GM18868 (cell line): ENCODE results near the gene SLC41A3.
"Not testable (repeated sequence)": the region's sequence is repeated elsewhere in the genome, so short reads cannot be mapped to it uniquely, and the experiment has no call there.

ENCODE experiments used
- ATAC-seq: cut with Tn5 transposase; IDR thresholded peaks from one replicate; pipeline ENCODE4 v1.9.1; 2021; ENCODE audit warnings: mild to moderate bottlenecking, moderate library complexity; ENCODE audit not compliant: unreplicated experiment

SLC41A3 gene

DNA sequence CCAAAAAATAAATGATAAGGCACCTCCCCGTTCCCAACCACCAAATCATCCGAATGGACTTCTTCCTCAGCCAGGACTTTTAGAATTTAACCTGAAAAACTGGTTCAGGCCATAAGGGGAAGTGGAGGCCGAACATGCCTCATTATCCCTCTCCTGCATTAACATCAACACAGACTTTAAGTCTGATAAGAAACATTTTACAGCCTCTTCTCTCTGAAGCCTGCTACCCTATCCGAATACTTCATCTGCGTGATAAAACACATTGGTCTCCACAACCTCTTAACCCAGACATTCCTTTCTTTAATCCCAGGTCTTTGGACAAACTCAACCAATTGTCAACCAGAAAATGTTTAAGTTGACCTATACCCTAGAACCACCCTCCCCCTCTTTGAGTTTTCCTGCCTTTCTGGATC is 850 bp upstream of the SLC41A3 start:
- no peak for ATAC-seq

DNA sequence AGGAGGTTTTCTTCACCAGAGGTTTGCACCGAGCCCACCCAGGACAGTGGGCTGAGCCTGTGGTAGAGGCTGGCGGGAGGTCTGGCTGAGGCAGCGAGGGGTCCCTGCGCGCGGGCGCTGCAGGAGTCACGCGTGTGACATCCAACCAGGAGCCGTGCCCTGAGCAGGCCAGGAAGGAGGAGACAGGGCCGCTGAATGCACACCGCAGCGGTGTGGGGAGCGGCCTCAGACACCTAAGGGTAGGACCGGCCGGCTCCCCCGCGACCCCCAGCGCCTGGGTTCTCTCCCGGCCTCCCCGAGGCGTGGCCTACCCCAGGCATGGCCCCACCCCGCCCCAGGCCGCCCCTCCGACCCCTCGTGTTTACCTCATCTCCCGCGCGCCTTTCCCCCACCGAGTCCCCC is 412 bp downstream of the SLC41A3 start:
- ATAC-seq, result peak; percentile 33

DNA sequence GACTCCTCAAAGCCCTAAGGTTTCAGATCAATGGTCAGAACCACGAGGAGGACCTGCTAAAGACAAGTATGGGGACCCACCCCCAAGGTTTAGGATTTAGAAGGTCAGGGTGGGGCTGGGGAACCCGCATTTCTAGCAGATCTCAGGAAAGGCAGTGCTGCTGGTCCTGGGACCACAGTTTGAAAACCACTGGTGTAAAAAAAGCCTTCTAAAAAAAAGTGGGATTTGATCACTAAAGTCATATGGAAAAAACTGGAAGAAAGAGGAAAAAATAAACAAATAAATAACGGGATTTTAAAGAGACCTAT is 832 bp downstream of the SLC41A3 start:
- ATAC-seq, result no peak

DNA sequence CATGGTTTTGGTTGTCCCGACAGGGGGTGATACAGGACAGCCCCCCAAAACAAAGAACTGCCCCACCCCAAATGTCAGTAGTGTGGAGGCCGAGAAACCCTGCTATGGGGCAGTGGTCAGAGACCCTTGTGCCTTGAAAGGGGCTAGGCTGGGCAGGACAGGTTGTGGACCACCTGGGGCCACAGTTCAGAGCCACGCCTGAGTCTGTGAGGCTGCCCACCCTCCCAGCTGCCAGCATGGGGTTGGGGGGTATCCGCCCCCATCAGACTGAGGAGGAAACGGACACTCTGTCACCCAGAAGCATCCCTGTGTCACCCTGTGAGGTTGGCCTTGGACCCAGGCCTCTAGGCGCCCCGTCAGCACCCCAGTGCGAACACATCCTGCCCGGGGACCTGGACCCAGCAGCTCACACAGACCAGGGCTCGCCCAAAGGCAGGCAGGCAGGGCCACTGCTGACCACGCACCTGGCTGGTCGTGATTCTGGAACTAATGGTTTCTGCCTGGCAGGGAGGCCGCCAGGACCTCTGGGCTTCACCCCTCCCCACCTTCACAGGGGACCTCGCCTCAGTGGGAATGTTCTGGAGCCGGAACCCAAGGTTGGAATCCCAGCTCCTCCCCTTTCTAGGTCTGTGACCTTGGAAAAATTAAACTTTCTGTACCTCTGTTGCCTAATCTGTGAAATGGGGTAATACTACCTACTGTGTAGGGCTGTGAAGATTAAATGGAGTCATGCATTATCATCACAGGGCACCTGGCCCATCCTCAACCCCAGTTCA is 1.4 kb downstream of the SLC41A3 start:
- no peak for ATAC-seq

DNA sequence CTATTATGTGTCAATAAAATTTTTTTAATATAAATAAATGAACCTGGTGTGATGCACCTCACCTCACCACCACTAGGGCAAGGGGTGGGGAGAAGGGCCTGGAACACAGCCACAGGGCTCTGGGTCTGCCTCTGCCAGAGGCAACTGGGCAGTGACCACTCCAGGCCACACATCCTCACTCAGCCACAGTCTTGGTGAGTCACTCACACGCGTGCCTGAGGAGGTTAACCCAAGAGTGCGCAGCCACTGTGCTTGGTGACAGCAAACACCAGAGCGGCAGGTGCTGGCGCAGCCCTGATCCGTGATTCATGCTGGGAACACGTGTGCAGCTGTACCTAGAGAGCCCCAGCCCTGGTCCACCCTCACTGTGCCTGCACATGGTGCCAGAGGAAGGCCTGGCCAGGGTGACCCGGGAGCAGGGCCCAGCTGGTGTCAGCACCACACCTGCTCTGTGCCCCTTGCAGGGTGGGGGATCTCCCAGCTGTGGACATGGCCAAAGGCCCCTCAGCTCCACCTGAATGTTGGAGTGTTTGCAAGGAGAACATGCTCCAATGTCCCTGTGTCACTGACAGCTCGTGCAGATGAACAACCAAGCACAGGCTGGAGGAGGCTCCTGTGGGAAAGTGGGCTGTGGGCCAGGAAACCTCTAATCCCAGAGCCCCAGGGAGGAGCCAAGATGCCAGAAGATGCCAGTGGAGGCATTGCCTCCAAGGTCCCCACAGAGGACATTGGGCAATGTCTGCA is 2.1 kb downstream of the SLC41A3 start:
- ATAC-seq, result no peak

DNA sequence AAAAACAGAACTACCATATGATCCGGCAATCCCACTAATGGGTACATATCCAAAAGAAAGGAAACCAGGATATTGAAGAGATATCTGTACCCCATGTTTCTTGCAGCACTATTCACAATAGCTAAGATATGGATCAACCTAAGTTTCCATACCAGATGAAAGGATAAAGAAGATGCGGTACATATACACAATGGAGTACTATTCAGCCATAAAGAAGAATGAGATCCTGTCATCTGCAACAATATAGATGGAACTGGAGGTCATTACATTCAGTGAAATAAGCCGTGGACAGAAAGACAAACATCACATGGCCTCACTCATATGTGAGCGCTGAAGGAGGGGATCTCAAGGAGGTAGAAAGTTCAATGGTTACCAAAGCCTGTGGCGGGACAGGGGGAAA is 3.0 kb downstream of the SLC41A3 start:
- ATAC-seq, result no peak

DNA sequence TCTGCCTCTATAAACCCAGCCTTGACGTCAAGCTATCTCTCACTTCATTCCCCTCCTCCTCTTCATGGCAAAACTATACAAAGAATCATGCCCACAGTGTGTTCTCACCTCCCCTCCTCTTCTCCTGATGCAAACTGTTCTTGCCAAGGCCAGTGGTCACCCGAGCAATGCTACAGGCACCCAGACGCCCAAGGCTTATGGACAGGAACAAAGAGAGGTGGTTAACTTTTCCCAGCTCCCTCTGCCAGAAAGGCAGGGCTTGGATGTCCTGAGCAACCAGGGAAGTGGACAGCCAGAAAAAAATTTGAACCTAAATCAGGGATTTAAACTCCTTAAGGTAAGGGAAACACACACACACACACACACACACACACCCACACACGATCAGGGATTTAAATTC is 5.1 kb downstream of the SLC41A3 start:
- ATAC-seq, result no peak

DNA sequence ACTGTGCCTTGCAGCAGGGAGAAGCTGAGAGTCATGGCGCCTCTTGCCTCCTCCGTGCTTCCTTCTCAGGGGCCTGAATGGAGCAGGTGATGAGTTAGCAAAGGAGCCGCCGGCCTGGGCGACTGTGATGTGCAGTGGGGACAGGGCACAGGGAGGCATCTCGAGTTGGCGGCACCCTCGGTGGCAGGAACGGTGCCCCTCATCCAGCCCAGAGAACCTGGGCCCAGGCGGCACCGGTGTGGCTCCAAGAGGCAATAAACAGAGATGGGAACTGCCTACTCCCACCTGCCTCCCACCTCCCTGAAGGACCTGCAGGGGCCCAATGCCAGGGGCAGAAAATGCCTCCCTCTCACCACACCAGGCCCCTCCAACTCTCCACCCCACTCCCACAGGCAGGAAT is 6.2 kb downstream of the SLC41A3 start:
- ATAC-seq, result no peak

DNA sequence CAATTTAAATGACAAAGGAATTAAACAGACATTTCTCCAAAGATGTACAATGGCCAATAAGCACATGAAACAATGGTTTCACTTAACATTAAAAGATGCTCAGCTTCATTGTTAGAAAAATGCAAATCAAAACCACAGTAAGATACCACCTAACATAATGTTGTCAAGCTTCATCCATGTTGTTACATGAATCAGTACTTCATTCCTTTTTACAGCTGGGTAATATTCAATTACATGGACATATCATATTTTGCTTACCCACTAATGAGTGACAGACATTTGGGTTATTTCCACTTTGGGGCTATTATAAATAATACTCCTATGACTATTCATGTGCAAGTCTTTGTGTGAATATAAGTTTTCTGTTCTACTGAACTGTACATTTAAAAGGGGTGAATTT is 7.8 kb downstream of the SLC41A3 start:
- ATAC-seq, result no peak

DNA sequence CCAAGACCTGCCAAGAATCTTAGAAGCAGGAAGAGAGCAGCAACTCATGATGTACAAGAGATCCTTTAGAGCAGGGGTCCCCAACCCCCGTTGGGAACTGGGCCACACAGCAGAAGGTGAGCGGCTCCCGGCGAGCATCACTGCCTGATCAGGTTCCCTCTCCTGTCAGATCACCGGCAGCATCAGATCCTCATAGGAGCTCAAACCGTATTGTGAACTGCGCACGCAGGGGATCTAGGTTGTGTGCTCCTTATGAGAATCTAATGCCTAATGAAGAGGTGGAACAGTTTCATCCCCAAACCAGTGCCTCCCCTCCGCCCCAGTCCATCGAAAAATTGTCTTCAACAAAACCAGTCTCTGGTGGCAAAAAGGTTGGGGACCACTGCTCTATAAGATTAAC is 13.8 kb downstream of the SLC41A3 start:
- no peak for ATAC-seq

DNA sequence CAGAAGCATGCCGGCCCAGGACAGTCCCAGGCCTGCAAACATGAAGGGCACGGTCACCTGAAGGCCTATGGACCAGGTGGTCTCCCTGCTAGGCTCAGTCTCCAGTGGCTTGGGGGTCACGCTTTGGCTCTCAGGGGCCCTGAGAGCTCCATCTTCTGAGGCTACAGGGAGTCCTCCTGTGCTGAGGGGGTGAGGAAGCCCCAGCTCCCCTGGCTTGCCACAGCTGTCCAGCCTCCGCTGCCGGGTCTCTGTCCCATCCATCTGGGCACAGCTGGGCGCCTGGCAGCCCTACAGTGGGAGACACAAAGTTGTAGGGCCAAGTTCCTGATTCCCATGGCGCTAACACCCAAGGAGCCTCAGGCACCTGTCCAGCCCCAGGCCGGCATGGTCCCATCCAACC is 16.0 kb downstream of the SLC41A3 start:
- ATAC-seq, result no peak

DNA sequence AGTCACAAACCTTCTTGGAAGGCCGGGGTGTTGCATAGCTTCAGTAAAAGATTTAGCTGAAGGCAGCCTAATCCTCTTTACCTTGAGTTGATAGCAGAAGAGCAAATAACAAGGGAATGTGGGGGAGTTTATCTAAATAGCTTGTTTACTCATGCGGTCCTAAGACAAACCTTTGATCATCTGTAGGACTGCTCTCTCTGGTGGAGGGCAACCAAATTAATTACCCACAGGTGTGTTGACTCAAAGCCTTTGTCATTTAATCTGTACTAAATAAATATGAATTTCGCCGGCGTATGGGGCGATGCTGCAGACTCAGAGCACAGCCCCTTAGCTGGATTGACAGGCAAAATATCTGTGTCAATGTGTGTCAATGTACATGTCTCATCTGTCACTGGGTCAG is 17.2 kb downstream of the SLC41A3 start:
- ATAC-seq, result not testable (repeated sequence)

DNA sequence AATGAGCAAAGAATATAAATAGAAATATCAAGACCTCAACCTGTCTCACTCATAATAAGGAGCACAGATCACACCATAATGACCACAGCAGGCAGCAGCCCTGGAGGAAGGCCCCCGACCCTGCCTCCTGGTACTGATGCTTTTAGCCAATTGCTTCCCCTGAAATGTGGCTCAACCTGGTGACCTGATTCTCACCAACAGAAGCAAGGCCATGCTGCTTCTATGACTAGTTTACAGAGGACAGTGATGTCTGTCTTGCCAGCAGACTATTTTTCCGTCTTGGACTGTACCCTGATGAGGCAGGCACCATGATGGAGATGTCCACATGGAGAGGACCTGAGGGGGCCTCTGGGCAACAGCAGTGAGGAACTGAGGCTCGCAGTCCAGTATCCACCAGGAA is 18.0 kb downstream of the SLC41A3 start:
- no peak for ATAC-seq

DNA sequence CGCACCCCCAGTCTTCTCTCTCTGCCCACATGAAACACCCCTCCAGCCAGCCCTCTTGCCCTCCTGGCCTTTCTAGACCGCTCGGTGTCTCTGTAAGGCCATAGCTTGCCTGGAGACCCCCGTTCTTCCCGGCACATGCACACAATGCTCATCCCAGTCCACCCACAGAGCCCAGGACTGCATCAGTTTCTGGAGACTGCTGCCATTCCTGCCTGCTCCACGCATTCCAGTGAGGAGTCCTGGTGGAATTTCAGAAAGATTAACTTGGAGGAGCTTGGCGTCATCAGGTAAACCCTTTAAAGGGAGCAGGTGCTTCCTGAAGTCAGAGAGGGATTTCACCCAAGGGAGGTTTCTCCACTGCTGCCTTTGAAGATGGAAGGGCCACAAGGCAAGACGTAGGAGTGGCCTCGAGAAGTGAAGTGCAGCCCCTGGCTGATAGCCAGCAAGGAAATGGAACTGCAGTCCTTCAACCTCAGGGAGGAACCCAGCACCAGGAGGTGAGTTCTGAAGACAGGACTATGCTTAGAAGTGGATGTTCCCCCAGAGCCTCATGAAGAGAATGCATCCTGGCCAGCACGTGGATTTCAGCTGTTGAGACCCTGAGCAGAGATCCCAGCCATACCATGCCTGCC is 19.2 kb downstream of the SLC41A3 start:
- ATAC-seq, result no peak

DNA sequence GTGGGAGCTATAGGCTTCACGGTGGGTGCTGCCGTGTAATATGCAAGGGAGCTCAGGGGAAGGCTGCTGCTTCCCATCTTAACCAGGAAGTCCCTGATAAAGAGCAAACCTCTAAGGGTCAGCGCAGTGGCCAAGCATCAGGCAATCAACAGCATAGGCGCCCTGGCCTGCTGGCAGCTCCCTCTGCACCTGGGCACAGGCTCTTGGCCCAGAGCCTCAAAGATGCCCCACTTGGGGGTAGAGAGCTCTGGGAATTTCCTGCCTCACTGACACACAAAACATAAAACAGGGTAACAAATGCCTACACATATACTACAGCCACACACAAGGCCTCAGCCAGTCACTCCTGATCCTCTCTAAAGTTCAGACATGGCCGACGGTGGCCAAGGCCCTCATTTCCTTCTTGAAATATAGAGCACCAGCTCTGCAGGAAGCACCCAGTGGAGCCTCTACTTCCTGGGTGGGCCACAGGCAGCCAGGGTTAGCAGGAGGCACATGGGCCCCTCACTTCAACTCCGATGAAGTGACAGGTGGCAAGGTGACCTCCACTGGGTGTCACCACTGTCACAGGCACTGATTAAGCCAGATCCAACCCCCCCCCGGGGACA is 20.5 kb downstream of the SLC41A3 start:
- no peak for ATAC-seq

DNA sequence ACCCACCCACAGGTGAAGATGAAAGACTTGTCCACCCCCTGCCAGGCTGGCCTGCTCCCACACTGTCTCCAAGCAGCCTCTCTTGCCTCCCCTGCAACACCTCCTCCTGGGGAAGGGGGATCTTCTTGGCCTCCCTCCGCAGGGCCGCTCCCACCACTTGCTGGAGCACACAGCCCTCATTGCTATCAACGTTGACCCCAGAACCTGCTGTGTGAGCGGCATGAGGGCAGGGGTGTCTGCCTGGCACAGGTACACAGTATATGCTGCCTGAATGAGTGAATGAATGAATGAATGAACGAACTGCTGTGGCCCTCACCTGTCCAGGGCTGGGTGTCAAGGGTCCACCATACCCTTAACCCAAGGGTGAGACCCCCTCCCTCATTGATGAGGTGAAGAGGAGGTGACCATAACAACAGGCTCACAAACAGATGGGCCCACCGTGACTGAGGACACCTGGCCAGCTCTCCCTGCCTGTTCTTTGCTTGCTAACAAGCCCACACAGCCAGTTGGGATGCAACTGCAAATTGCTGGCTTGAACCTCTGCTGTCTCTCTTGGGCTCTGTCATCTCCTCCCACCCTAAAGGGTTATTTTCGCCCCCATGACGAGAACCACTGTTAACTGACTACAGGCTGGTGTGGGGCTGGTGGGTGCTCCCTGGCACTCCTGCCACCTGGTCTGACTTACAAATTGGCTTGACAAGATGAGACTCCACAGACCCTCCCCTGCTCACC is 22.5 kb downstream of the SLC41A3 start:
- no peak for ATAC-seq

DNA sequence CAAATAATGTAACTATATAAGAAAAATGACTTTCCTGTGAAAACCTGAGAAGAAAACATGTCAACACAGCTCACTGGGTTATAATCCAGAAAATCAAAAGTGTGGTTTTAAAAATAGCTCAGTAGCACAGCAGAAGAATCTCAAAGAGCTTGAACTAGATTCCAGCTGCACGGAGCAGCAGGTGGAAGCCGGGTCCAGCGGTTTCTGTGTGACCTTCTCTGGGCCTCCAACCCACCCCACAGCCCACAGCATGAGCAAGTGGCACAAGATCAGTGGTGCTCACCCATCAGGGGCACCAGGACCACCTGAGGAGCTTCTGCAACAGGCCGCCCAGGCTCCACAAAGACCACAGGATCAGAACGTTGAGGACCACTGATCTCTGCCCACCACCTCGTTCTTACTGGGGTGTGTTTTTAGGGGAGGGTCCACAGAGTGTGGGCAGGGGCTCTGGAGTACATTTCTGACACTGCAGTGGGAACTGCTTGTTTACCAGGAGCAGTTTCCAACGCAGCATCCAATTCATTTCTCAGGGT is 23.2 kb downstream of the SLC41A3 start:
- ATAC-seq, result no peak

DNA sequence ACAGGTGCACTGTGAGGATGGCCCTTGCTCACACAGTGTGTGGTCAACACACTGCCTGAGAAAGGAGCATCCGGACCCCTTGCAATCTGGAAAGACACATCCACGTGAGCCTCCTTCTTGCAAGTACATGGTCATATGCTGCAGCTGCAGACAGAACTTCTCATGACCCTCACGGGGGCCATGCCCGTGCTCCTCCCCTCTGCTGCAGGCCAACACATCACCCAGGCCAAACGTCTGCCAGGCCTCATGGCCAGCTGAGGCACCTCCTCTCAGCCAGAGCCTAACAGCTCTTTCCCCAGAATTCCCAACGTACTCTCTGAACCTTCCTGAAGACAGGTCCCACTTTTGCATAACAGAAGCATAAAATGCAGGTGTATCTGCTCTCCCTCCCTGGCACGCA is 25.3 kb downstream of the SLC41A3 start:
- no peak for ATAC-seq

DNA sequence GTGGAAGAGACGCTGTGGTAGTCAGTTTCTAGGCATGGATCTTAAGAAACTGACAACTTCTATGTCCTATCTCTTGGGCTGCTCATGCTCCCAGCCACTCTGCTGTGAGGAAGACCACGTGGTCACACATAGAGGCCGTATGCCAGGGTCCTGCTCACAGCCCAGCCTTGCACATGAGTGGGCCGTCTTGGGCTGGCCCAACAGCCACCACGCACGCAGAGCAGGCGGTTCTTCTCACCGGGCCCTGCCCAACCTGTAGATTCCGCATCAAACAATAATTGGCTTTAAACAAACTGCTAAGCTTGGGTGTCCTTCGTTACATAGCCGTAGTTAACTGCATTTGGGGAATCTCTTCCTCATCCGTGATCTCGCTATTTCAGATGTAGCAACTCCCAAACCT is 26.0 kb downstream of the SLC41A3 start:
- no peak for ATAC-seq

DNA sequence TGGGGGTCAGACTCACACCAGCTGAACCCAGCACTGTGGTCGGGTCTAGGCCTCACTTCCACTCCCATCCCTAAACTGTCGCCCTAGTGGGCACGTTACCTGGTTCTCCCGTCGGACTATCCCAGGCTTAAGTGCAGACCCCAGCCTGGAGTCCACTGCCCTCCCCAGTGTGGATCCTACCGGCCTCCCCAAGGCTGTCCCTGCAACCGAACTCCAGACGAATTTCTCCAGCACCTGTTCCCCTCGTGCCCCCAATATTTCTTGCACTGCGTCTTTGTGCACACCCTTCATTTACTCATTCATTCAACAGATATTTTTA is 26.5 kb downstream of the SLC41A3 start:
- no peak for ATAC-seq
